IPS DF 4.7 (cell line): ENCODE measurements around the gene ADAMTSL1.

Experiments used
- DNase-seq: peaks from one replicate; pipeline ENCODE4 v3.0.0-alpha.2; 2013; ENCODE audit warnings: low spot score; ENCODE audit errors: extremely low read depth

The ADAMTSL1 gene

GRCh38 chr9:18461496-18461895 is 12.5 kb upstream of the ADAMTSL1 start:
- no peak for DNase-seq

- no peak for DNase-seq
Measured at GRCh38 chr9:18463991-18464390, 10.0 kb upstream of the ADAMTSL1 start.

GRCh38 chr9:18466101-18466500 is 7.9 kb upstream of the ADAMTSL1 start:
- DNase-seq: no peak

GRCh38 chr9:18467696-18468095 is 6.3 kb upstream of the ADAMTSL1 start:
- DNase-seq: no peak

- no peak for DNase-seq
Measured at GRCh38 chr9:18472435-18472834, 1.5 kb upstream of the ADAMTSL1 start.

GRCh38 chr9:18472841-18473251 is 1.1 kb upstream of the ADAMTSL1 start:
- no peak for DNase-seq

GRCh38 chr9:18474783-18475182 is 830 bp downstream of the ADAMTSL1 start:
- DNase-seq: no peak

- no peak for DNase-seq
Measured at GRCh38 chr9:18477121-18477660, 3.2 kb downstream of the ADAMTSL1 start.

- no peak for DNase-seq
Measured at GRCh38 chr9:18477719-18478118, 3.8 kb downstream of the ADAMTSL1 start.

GRCh38 chr9:18478501-18479361 is 4.8 kb downstream of the ADAMTSL1 start:
- no peak for DNase-seq

GRCh38 chr9:18479405-18479804 is 5.5 kb downstream of the ADAMTSL1 start:
- DNase-seq: no peak

GRCh38 chr9:18480662-18481093 is 6.7 kb downstream of the ADAMTSL1 start:
- DNase-seq: no peak

GRCh38 chr9:18482371-18482770 is 8.4 kb downstream of the ADAMTSL1 start:
- DNase-seq: no peak

GRCh38 chr9:18485714-18486113 is 11.8 kb downstream of the ADAMTSL1 start:
- no peak for DNase-seq

GRCh38 chr9:18487611-18488010 is 13.7 kb downstream of the ADAMTSL1 start:
- no peak for DNase-seq

GRCh38 chr9:18488886-18489285 is 14.9 kb downstream of the ADAMTSL1 start:
- DNase-seq: no peak

- DNase-seq: no peak
Measured at GRCh38 chr9:18489861-18490260, 15.9 kb downstream of the ADAMTSL1 start.

- DNase-seq: no peak
Measured at GRCh38 chr9:18490641-18491370, 16.9 kb downstream of the ADAMTSL1 start.

- no peak for DNase-seq
Measured at GRCh38 chr9:18492612-18493011, 18.7 kb downstream of the ADAMTSL1 start.

- no peak for DNase-seq
Measured at GRCh38 chr9:18493451-18493993, 19.6 kb downstream of the ADAMTSL1 start.

GRCh38 chr9:18495065-18495464 is 21.1 kb downstream of the ADAMTSL1 start:
- no peak for DNase-seq
